K562 (cell line): ENCODE results near the gene BEST1. TPM values are rescaled to one million over a fixed set of nuclear protein-coding genes. Genes with fewer than 3 reads are reported as not detected.

Source experiments
- CHD7 ChIP-seq: fragments of 200-600 bp; sonication (generic); IDR thresholded peaks from one replicate; pipeline ENCODE4 v1.6.1; 2012; ENCODE audit warnings: mild to moderate bottlenecking, low read depth, low read length, inconsistent platforms
- MBD2 ChIP-seq: sonication (generic); IDR thresholded peaks from 2 replicates; pipeline ENCODE4 v1.6.1; 2016; ENCODE audit warnings: low read depth, borderline replicate concordance
- MEF2D ChIP-seq: conservative IDR thresholded peaks from 2 replicates; pipeline ENCODE4 v1.6.1; 2016; ENCODE audit warnings: low read depth, missing genetic modification characterization, missing compliant biosample characterization
- NRF1 ChIP-seq, 2 experiments: fragments of 450-650 bp; IDR thresholded peaks in 1 of 2; conservative IDR thresholded peaks in 1 of 2; 2 replicates each; pipeline ENCODE4 v1.6.1; 2014; ENCODE audit warnings: mild to moderate bottlenecking in 2 of 2
- RBM14 ChIP-seq: fragments of 200-400 bp; formaldehyde crosslinking; IDR thresholded peaks from 2 replicates; pipeline ENCODE4 v1.6.1; 2018; ENCODE audit warnings: low read depth, mild to moderate bottlenecking, low read length, moderate library complexity, borderline replicate concordance; ENCODE audit not compliant: insufficient read depth
- RBM34 ChIP-seq: fragments of 200-400 bp; formaldehyde crosslinking; IDR thresholded peaks from 2 replicates; pipeline ENCODE4 v1.6.1; 2018; ENCODE audit warnings: low read length, borderline replicate concordance; ENCODE audit not compliant: insufficient read depth
- RUNX1 ChIP-seq: sonication (generic); IDR thresholded peaks from 2 replicates; pipeline ENCODE4 v1.6.1; 2016; ENCODE audit warnings: antibody characterized with exemption, low read depth
- ZNF592 ChIP-seq: fragments of 450-650 bp; IDR thresholded peaks from 2 replicates; pipeline ENCODE4 v1.6.1; 2017; ENCODE audit warnings: antibody characterized with exemption, mild to moderate bottlenecking
- polyA plus RNA-seq, 8 experiments: library from polyadenylated mRNA; depleted of rRNA in 4 of 8; stranded (reverse) in 5 of 8; unstranded in 3 of 8; fragments of >200 nt; fragmentation: Nextera tagmentation in 2 of 8; fragmentation: Illumina TruSeq in 1 of 8; extraction: Ambion mirVana in 2 of 8; extraction: Trizol in 1 of 8; gene quantifications; 2 replicates each; pipeline versions ENCODE4 v1.2.1 to v1.2.3, GENCODE V29; 2011 to 2014; ENCODE audit warnings: inconsistent platforms in 1 of 8, missing spikeins in 1 of 8
- total RNA-seq, 7 experiments: library from RNA; depleted of rRNA in 6 of 7; stranded (reverse); fragments of >200 nt in 6 of 7; fragmentation: Illumina TruSeq in 2 of 7; extraction: Trizol in 2 of 7; gene quantifications; 2 replicates each; pipeline versions ENCODE4 v1.2.1 to v1.2.3, GENCODE V29; 2011 to 2021; ENCODE audit warnings: low replicate concordance in 1 of 7

BEST1 gene
- total and polyA plus RNA-seq, 9 of the 15 experiments (the other 6 are each of a cell fraction or from before 2014, with no cell fraction given), result 0.07 to 1.3 (median 0.40) TPM

DNA sequence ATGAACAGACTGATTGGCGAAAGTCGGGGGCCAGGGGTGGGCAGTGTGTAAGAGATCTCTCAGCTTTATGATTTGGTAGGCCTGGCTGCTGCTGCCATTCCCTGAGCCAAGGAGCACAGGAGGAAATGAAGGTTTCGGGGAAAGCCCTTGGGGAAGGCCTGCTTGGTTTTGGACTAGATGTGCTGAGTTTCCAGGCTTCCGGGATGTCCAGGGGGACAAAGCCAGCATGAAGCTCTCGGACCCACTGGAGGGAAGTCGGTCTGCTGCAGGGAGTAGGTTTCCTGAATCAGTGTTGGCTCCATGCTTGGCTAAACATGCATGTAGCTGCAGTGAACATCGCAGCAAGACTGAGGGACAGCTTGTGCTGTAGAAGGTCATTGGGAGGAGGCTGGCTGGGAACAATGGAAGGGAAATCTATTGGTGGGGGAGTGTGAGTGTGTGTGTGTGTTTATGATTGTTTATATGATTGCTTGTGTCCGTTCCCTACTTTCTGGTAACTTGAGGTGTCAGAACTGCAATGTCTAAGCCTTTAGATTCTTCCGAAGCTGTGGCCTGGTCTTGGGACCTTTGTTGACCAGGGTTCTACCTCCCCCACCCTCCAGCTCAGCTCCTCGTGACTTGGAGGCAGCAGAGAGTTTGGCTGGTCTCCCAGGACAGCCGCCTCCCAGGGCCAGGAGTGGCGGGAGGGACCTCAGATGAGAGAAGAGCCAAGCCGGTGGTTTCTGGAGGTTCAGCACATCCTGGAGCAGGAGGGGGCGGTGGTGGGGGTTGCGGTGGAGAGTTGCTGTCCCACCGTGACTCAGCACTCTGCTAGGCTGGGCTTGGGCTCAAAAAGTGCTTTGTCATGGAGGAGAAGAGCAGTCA lies 21.3 kb downstream of the BEST1 start (continued):
- TF ChIP-seq RBM14 (no peak), CHD7 (no peak), MEF2D (tag) (peak; percentile 70), RUNX1 (peak; percentile 56; the same call in 1 of the 2 replicates), RBM34 (no peak), NRF1 (conservative IDR thresholded peaks at IDR 0.05 in 1 of 2, IDR thresholded peaks at IDR 0.05 in 1 of 2) (peak; percentile 33 to 44; a peak in 1 of 4 replicates), ZNF592 (peak; percentile 85), MBD2 (peak; percentile 72)
